ENCODE measurements around the gene CUL9.

The CUL9 gene

DNA sequence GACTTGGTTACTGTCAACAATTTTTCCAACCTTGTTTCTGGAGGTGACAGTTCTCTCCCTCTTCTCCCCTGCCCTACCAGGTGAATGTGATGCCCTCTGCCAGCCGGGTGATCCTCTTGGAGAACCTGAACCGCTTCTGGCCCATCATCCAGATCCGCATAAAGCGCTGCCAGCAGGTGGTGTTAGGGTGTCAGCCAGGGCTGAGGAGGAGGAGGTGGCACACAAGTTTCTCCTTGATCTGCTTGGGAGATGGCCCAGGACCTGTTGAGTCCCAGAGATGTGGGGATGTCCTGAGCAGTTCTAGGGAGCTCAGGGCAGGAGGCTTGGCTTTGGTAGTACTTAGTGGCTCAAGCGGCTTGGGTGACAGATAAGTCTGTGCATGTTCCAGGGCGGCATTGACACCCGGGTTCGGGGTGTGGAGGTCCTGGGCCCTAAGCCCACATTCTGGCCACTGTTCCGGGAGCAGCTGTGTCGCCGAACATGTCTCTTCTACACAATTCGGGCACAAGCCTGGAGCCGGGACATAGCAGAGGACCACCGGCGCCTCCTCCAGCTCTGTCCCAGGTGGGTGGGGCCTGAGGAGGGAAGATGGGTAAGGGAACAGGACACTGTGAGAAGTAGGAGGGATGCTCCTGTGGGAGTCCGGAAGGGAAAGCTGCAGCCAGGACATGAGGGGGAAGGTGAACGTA lies 21.2 kb downstream of the CUL9 start:
- TF ChIP-seq EZH2 (IDR thresholded peaks at IDR 0.05; ENCODE audit: borderline replicate concordance, low read depth, low read length, severe bottlenecking) = no peak
- TF ChIP-seq, protein P1, sequence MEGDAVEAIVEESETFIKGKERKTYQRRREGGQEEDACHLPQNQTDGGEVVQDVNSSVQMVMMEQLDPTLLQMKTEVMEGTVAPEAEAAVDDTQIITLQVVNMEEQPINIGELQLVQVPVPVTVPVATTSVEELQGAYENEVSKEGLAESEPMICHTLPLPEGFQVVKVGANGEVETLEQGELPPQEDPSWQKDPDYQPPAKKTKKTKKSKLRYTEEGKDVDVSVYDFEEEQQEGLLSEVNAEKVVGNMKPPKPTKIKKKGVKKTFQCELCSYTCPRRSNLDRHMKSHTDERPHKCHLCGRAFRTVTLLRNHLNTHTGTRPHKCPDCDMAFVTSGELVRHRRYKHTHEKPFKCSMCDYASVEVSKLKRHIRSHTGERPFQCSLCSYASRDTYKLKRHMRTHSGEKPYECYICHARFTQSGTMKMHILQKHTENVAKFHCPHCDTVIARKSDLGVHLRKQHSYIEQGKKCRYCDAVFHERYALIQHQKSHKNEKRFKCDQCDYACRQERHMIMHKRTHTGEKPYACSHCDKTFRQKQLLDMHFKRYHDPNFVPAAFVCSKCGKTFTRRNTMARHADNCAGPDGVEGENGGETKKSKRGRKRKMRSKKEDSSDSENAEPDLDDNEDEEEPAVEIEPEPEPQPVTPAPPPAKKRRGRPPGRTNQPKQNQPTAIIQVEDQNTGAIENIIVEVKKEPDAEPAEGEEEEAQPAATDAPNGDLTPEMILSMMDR (IDR thresholded peaks at IDR 0.05; ENCODE audit: borderline replicate concordance, extremely low read depth, low read length, poor library complexity, severe bottlenecking) = peak; percentile 19
- H3K4me3 ChIP-seq (ENCODE audit: low read depth in 1 of 2, low read length in 2 of 2) = no peak overlapping the region
- no peaks in the 10 kb centered on the region for H4K20me1 ChIP-seq (ENCODE audit: insufficient read depth, low read length)
- no peaks in the 10 kb centered on the region for H3K4me1 ChIP-seq (ENCODE audit: insufficient read depth, low read length)
- ATAC-seq (ENCODE audit: insufficient read depth, low read depth) (no peak), DNase-seq (no peak)
- H2AFZ ChIP-seq (ENCODE audit: low read depth, low read length) = no peak overlapping the region
- H3K79me2 ChIP-seq (ENCODE audit: insufficient read depth, low read length) = no peaks in the 10 kb centered on the region
- peaks cover 28% of the 10 kb centered on the region for H3K36me3 ChIP-seq (ENCODE audit: insufficient read depth, low read length)
- H3K4me2 ChIP-seq (ENCODE audit: insufficient read depth, low read length) = no peak overlapping the region
- no peaks in the 10 kb centered on the region for H3K27me3 ChIP-seq (ENCODE audit: insufficient read depth, low read length, poor library complexity)
- no peak overlapping the region for H3K9ac ChIP-seq (ENCODE audit: low read depth, low read length)
- H3K27ac ChIP-seq (ENCODE audit: low read length) = no peak overlapping the region
- H3K9me3 ChIP-seq (ENCODE audit: insufficient read depth, low read length, severe bottlenecking) = no peaks in the 10 kb centered on the region

DNA sequence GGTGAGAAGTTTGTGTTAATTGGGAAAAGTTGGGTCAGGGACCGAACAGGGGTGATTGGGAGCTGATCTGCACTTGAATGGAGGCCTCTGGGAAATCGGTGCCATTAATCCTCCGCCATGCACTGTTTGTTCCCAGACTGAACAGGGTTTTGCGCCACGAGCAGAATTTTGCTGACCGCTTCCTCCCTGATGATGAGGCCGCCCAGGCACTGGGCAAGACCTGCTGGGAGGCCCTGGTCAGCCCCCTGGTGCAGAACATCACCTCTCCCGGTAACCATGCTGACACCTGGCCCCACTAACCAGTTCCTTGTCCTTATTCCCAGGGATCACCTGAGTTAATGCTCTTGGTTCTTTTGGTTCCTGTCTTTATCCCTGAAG lies 21.7 kb downstream of the CUL9 start:
- H3K27me3 ChIP-seq (ENCODE audit: insufficient read depth, low read length, poor library complexity) = no peaks in the 10 kb centered on the region
- no peak overlapping the region for H2AFZ ChIP-seq (ENCODE audit: low read depth, low read length)
- no peak overlapping the region for H3K4me2 ChIP-seq (ENCODE audit: insufficient read depth, low read length)
- DNase-seq (no peak), ATAC-seq (ENCODE audit: insufficient read depth, low read depth) (no peak)
- peaks cover 24% of the 10 kb centered on the region for H3K36me3 ChIP-seq (ENCODE audit: insufficient read depth, low read length)
- no peak overlapping the region for H3K27ac ChIP-seq (ENCODE audit: low read length)
- no peaks in the 10 kb centered on the region for H3K9me3 ChIP-seq (ENCODE audit: insufficient read depth, low read length, severe bottlenecking)
- H4K20me1 ChIP-seq (ENCODE audit: insufficient read depth, low read length) = no peaks in the 10 kb centered on the region
- TF ChIP-seq, protein P1 (IDR thresholded peaks at IDR 0.05; ENCODE audit: borderline replicate concordance, extremely low read depth, low read length, poor library complexity, severe bottlenecking) = no peak
- TF ChIP-seq EZH2 (IDR thresholded peaks at IDR 0.05; ENCODE audit: borderline replicate concordance, low read depth, low read length, severe bottlenecking) = no peak
- H3K79me2 ChIP-seq (ENCODE audit: insufficient read depth, low read length) = no peaks in the 10 kb centered on the region
- no peak overlapping the region for H3K4me3 ChIP-seq (ENCODE audit: low read depth in 1 of 2, low read length in 2 of 2)
- H3K4me1 ChIP-seq (ENCODE audit: insufficient read depth, low read length) = no peaks in the 10 kb centered on the region
- no peak overlapping the region for H3K9ac ChIP-seq (ENCODE audit: low read depth, low read length)

DNA sequence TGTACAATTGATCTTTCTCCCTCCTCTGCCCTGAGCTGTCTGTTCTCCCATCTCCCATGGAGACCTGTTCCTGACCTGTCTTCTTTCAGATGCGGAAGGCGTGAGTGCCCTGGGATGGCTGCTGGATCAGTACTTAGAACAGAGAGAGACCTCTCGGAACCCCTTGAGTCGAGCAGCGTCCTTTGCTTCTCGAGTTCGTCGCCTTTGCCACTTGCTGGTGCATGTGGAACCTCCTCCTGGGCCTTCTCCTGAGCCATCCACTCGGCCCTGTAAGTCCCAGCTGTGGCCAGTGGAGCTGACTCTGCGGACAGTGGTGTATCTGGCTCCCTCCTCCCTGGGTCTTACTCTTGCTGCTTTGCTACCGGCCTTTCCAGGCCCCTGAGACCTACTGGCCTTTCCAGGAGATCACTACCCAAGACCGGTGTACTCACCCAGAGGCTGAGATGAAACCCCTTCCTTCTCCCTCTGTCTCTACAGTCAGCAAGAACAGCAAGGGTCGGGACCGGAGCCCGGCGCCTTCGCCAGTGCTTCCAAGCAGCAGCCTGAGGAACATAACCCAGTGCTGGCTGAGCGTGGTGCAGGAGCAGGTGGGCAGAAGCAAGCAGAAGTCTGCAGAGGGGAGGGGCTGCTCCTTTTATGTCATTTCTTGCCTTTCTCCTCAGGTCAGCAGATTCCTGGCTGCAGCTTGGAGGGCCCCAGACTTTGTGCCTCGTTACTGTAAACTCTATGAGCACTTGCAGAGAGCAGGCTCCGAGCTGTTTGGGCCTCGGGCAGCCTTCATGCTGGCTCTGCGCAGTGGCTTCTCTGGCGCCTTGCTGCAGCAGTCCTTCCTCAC lies 22.5 kb downstream of the CUL9 start:
- Histone ChIP-seq H3K4me2 (ENCODE audit: insufficient read depth, low read length) (no peak overlapping the region), H4K20me1 (ENCODE audit: insufficient read depth, low read length) (no peaks in the 10 kb centered on the region), H3K36me3 (ENCODE audit: insufficient read depth, low read length) (peaks cover 19% of the 10 kb centered on the region), H3K4me1 (ENCODE audit: insufficient read depth, low read length) (no peaks in the 10 kb centered on the region), H3K27me3 (ENCODE audit: insufficient read depth, low read length, poor library complexity) (no peaks in the 10 kb centered on the region), H3K79me2 (ENCODE audit: insufficient read depth, low read length) (no peaks in the 10 kb centered on the region), H3K9ac (ENCODE audit: low read depth, low read length) (no peak overlapping the region), H3K4me3 (ENCODE audit: low read depth in 1 of 2, low read length in 2 of 2) (no peak overlapping the region), H3K9me3 (ENCODE audit: insufficient read depth, low read length, severe bottlenecking) (no peaks in the 10 kb centered on the region), H3K27ac (ENCODE audit: low read length) (no peak overlapping the region), H2AFZ (ENCODE audit: low read depth, low read length) (no peak overlapping the region)
- TF ChIP-seq, protein P1 (IDR thresholded peaks at IDR 0.05; ENCODE audit: borderline replicate concordance, extremely low read depth, low read length, poor library complexity, severe bottlenecking) = no peak
- no peak for TF ChIP-seq EZH2 (IDR thresholded peaks at IDR 0.05; ENCODE audit: borderline replicate concordance, low read depth, low read length, severe bottlenecking)
- no peak for DNase-seq
- no peak for ATAC-seq (ENCODE audit: insufficient read depth, low read depth)
